Upper lobe of right lung (tissue), 1 donor: ENCODE data around the gene FBXO24. TPM values are rescaled to one million over a fixed set of nuclear protein-coding genes. Genes with fewer than 3 reads are reported as not detected.
"Not testable (repeated sequence)": the region's sequence is repeated elsewhere in the genome, so short reads cannot be mapped to it uniquely, and the experiment has no call there.

Source experiments
- ATAC-seq: fragments of 200-7000 bp; cut with Tn5 transposase; one replicate; pipeline ENCODE4 v1.9.1; 2020; ENCODE audit warnings: mild to moderate bottlenecking, moderate library complexity
- DNase-seq: peaks from one replicate; pipeline ENCODE4 v3.0.0-alpha.2; 2020
- H3K27ac ChIP-seq: fragments of 200-600 bp; one replicate; pipeline ENCODE4 v1.8.0; 2022
- H3K27me3 ChIP-seq: fragments of 200-600 bp; one replicate; pipeline ENCODE4 v1.8.0; 2022; ENCODE audit warnings: mild to moderate bottlenecking
- H3K36me3 ChIP-seq: fragments of 200-600 bp; one replicate; pipeline ENCODE4 v1.8.0; 2022
- H3K4me1 ChIP-seq: fragments of 200-600 bp; one replicate; pipeline ENCODE4 v1.8.0; 2022
- H3K4me3 ChIP-seq: fragments of 200-600 bp; one replicate; pipeline ENCODE4 v1.8.0; 2022; ENCODE audit warnings: mild to moderate bottlenecking
- H3K9me3 ChIP-seq: fragments of 200-600 bp; one replicate; pipeline ENCODE4 v1.8.0; 2022
- CTCF ChIP-seq: fragments of 200-600 bp; IDR thresholded peaks from one replicate; pipeline ENCODE4 v1.8.0; 2022; ENCODE audit warnings: antibody characterized with exemption
- intact Hi-C: fragments of 100-400 bp; cut with DNase I; formaldehyde crosslinking; loops from one replicate; pipeline ENCODE4 v1.11.0; 2022
- total RNA-seq: library from RNA; stranded (reverse); fragmentation: NEBNext Ultra II Directional; extraction: Animal tissue kit (Norgen Biotek cat#: 25700); gene quantifications from one replicate; pipeline ENCODE4 v1.2.1, GENCODE V29; 2021
- donor health status: DM: no; HTN: yes; CAD: no; lungs with severe emphysema.

FBXO24 gene
- total RNA-seq, 1 donor from 2014 or later, result 1.4 TPM

GRCh38 chr7:100563100-100563564 lies 23.0 kb upstream of the FBXO24 start:
- DNase-seq, result no peak
- intact Hi-C loops, result loop anchor here (5.0 to 10.0 kb wide), 2 partner anchors 96 to 122 kb away; no protein-coding TSS in a partner anchor
- TF ChIP-seq CTCF, result no peak
- no peak for ATAC-seq
- peaks cover 13% of the 10 kb centered on the region for H3K36me3 ChIP-seq
- no peaks in the 10 kb centered on the region for H3K27me3 ChIP-seq
- no peak overlapping the region for H3K4me3 ChIP-seq
- peaks cover 4% of the 10 kb centered on the region for H3K4me1 ChIP-seq
- no peaks in the 10 kb centered on the region for H3K9me3 ChIP-seq
- H3K27ac ChIP-seq, result no peak overlapping the region

- intact Hi-C loops, result loop anchor here (5.0 to 10.0 kb wide), 2 partner anchors 97 to 121 kb away; no protein-coding TSS in a partner anchor
- ATAC-seq, result peak; percentile 84
- H3K4me1 ChIP-seq, result peaks cover 4% of the 10 kb centered on the region
- peak; percentile 90 for DNase-seq
- H3K4me3 ChIP-seq, result no peak overlapping the region
- H3K36me3 ChIP-seq, result peaks cover 13% of the 10 kb centered on the region
- no peaks in the 10 kb centered on the region for H3K27me3 ChIP-seq
- peak; percentile 98 for TF ChIP-seq CTCF
- no peaks in the 10 kb centered on the region for H3K9me3 ChIP-seq
- no peak overlapping the region for H3K27ac ChIP-seq
Observed at GRCh38 chr7:100563809-100564400, 22.2 kb upstream of the FBXO24 start.

GRCh38 chr7:100564405-100564804 lies 21.7 kb upstream of the FBXO24 start:
- not testable (repeated sequence) for DNase-seq

GRCh38 chr7:100565133-100565571 lies 21.0 kb upstream of the FBXO24 start:
- no peak for ATAC-seq
- no peak overlapping the region for H3K4me3 ChIP-seq
- DNase-seq, result no peak
- no peak overlapping the region for H3K27ac ChIP-seq
- intact Hi-C loops, result loop anchor here (10.0 kb wide), 1 partner anchor 120 kb away; no protein-coding TSS in a partner anchor
- H3K36me3 ChIP-seq, result peaks cover 13% of the 10 kb centered on the region
- peaks cover 10% of the 10 kb centered on the region for H3K4me1 ChIP-seq
- no peak for TF ChIP-seq CTCF
- no peaks in the 10 kb centered on the region for H3K27me3 ChIP-seq
- no peaks in the 10 kb centered on the region for H3K9me3 ChIP-seq

More at GRCh38 chr7:100564405-100564804, 21.7 kb upstream of the FBXO24 start:
- not testable (repeated sequence) for H3K4me3 ChIP-seq, H3K27ac ChIP-seq, H3K4me1 ChIP-seq, H3K27me3 ChIP-seq, H3K9me3 ChIP-seq, ATAC-seq
- intact Hi-C loops, result loop anchor here (5.0 to 10.0 kb wide), 2 partner anchors 97 to 120 kb away; no protein-coding TSS in a partner anchor
- peaks cover 13% of the 10 kb centered on the region for H3K36me3 ChIP-seq

GRCh38 chr7:100566018-100566531 lies 20.1 kb upstream of the FBXO24 start:
- Histone ChIP-seq H3K27me3 (no peaks in the 10 kb centered on the region), H3K9me3 (no peaks in the 10 kb centered on the region), H3K27ac (no peak overlapping the region), H3K4me1 (peaks cover 17% of the 10 kb centered on the region), H3K4me3 (no peak overlapping the region), H3K36me3 (peaks cover 13% of the 10 kb centered on the region)
- no peak for TF ChIP-seq CTCF
- DNase-seq, result no peak
- ATAC-seq, result no peak
- intact Hi-C loops, result loop anchor here (10.0 kb wide), 1 partner anchor 119 kb away; no protein-coding TSS in a partner anchor

GRCh38 chr7:100567031-100567730 lies 18.9 kb upstream of the FBXO24 start:
- Histone ChIP-seq H3K9me3 (no peaks in the 10 kb centered on the region), H3K4me1 (peaks cover 17% of the 10 kb centered on the region), H3K36me3 (peaks cover 10% of the 10 kb centered on the region), H3K27ac (no peak overlapping the region), H3K4me3 (no peak overlapping the region), H3K27me3 (no peaks in the 10 kb centered on the region)
- no peak for ATAC-seq
- intact Hi-C loops, result loop anchor here (10.0 kb wide), 1 partner anchor 118 kb away; no protein-coding TSS in a partner anchor
- DNase-seq, result peak; percentile 61
- no peak for TF ChIP-seq CTCF
